Embryonic facial prominence (tissue), 1 donor: ENCODE measurements around the gene NRIP1.

Experiments used
- DNase-seq: peaks from one replicate; pipeline ENCODE4 v3.0.0-alpha.2; 2016; ENCODE audit errors: extremely low spot score

Gene NRIP1

DNA sequence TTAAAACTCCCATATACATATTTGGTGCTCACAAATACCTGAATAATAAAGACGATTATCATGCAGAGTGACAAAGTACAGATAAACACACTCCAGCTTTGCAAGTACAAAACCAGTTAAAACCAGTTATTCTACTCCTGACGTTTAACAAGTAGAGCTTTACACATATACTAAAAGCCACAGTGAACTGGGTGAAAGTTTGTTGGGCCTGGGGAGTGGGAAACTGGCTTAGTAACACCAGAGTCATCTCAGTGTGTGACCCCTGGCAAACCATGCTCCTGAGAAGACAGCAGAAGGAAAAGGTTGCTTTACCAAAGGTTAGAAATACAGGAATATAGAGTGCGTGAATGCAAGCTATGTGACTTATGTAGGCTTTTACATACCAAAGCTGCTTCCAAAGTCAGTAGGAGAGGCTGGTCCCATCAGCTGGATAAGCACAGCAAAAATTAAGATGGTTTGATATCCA lies 148.1 kb downstream of the NRIP1 start:
- no peak for DNase-seq

- DNase-seq, result no peak
Observed at GRCh38 chr21:14913638-14914037, 151.2 kb downstream of the NRIP1 start.

GRCh38 chr21:14911351-14911750 lies 153.4 kb downstream of the NRIP1 start:
- DNase-seq, result no peak
